Endometrial microvascular endothelial cells (primary cell): ENCODE measurements around the gene NOL11. TPM values are rescaled to one million over a fixed set of nuclear protein-coding genes. Genes with fewer than 3 reads are reported as not detected.
"Not testable (repeated sequence)": the region's sequence is repeated elsewhere in the genome, so short reads cannot be mapped to it uniquely, and the experiment has no call there.

Experiments used
- in situ Hi-C: cut with HindIII; loops from 2 replicates; pipeline ENCODE4 v1.10.0; 2017; ENCODE audit warnings: low sequenced_read_pairs, low pct_unique_long_range_greater_than_20kb; ENCODE audit errors: inconsistent ontology term
- total RNA-seq: library from RNA; depleted of rRNA; stranded (reverse); fragments of >200 nt; gene quantifications from one replicate; pipeline ENCODE4 v1.2.3, GENCODE V29; 2015; ENCODE audit errors: inconsistent ontology term

Gene NOL11
- total RNA-seq, 1 donor from 2014 or later, result 47.4 TPM

GRCh38 chr17:67700725-67701119, 17.0 kb upstream of the NOL11 start:
- in situ Hi-C loops, result no loop called here

- in situ Hi-C loops, result not testable (repeated sequence)
Observed at GRCh38 chr17:67702861-67703260, 14.9 kb upstream of the NOL11 start.

- in situ Hi-C loops, result no loop called here
Observed at GRCh38 chr17:67707442-67707841, 10.3 kb upstream of the NOL11 start.

GRCh38 chr17:67708378-67708777, 9.4 kb upstream of the NOL11 start:
- in situ Hi-C loops, result no loop called here

GRCh38 chr17:67711916-67712315, 5.8 kb upstream of the NOL11 start:
- in situ Hi-C loops, result no loop called here

- in situ Hi-C loops, result no loop called here
Observed at GRCh38 chr17:67712375-67712774, 5.4 kb upstream of the NOL11 start.

GRCh38 chr17:67713169-67713568, 4.6 kb upstream of the NOL11 start:
- in situ Hi-C loops, result no loop called here

GRCh38 chr17:67716405-67716798, 1.3 kb upstream of the NOL11 start:
- in situ Hi-C loops, result no loop called here

- in situ Hi-C loops, result no loop called here
Observed at GRCh38 chr17:67717192-67717623, 528 bp upstream of the NOL11 start.

- in situ Hi-C loops, result no loop called here
Observed at GRCh38 chr17:67718325-67718941, 697 bp downstream of the NOL11 start.

GRCh38 chr17:67725373-67725791, 7.6 kb downstream of the NOL11 start:
- in situ Hi-C loops, result no loop called here

- in situ Hi-C loops, result no loop called here
Observed at GRCh38 chr17:67725807-67726206, 8.1 kb downstream of the NOL11 start.

GRCh38 chr17:67727152-67728039, 9.7 kb downstream of the NOL11 start:
- in situ Hi-C loops, result not testable (repeated sequence)

- in situ Hi-C loops, result no loop called here
Observed at GRCh38 chr17:67729903-67730302, 12.2 kb downstream of the NOL11 start.

GRCh38 chr17:67730731-67731130, 13.0 kb downstream of the NOL11 start:
- in situ Hi-C loops, result no loop called here

- in situ Hi-C loops, result no loop called here
Observed at GRCh38 chr17:67733449-67733848, 15.7 kb downstream of the NOL11 start.

GRCh38 chr17:67737145-67737544, 19.4 kb downstream of the NOL11 start:
- in situ Hi-C loops, result no loop called here

- in situ Hi-C loops, result no loop called here
Observed at GRCh38 chr17:67742025-67742424, 24.3 kb downstream of the NOL11 start.

GRCh38 chr17:67746704-67747571, 29.2 kb downstream of the NOL11 start:
- in situ Hi-C loops, result no loop called here
